IPS-15b (cell line): ENCODE data around the gene TCTN1.
"Not testable (repeated sequence)": the region's sequence is repeated elsewhere in the genome, so short reads cannot be mapped to it uniquely, and the experiment has no call there.

Experiments
- H3K27me3 ChIP-seq: one replicate; pipeline ENCODE4 v1.6.1; 2013; ENCODE audit warnings: low read length; ENCODE audit not compliant: control insufficient read depth, insufficient read depth
- H3K36me3 ChIP-seq: one replicate; pipeline ENCODE4 v1.6.1; 2013; ENCODE audit warnings: low read length; ENCODE audit not compliant: control insufficient read depth, insufficient read depth
- H3K4me1 ChIP-seq: one replicate; pipeline ENCODE4 v1.6.1; 2013; ENCODE audit warnings: mild to moderate bottlenecking, low read length; ENCODE audit not compliant: control insufficient read depth, insufficient read depth
- H3K4me3 ChIP-seq: one replicate; pipeline ENCODE4 v1.5.1; 2013; ENCODE audit warnings: low read depth, low read length
- H3K9ac ChIP-seq: one replicate; pipeline ENCODE4 v1.6.1; 2013; ENCODE audit warnings: low read depth, mild to moderate bottlenecking, low read length
- H3K9me3 ChIP-seq: one replicate; pipeline ENCODE4 v1.6.1; 2013; ENCODE audit warnings: mild to moderate bottlenecking, low read length; ENCODE audit not compliant: control insufficient read depth, insufficient read depth

TCTN1 gene

DNA sequence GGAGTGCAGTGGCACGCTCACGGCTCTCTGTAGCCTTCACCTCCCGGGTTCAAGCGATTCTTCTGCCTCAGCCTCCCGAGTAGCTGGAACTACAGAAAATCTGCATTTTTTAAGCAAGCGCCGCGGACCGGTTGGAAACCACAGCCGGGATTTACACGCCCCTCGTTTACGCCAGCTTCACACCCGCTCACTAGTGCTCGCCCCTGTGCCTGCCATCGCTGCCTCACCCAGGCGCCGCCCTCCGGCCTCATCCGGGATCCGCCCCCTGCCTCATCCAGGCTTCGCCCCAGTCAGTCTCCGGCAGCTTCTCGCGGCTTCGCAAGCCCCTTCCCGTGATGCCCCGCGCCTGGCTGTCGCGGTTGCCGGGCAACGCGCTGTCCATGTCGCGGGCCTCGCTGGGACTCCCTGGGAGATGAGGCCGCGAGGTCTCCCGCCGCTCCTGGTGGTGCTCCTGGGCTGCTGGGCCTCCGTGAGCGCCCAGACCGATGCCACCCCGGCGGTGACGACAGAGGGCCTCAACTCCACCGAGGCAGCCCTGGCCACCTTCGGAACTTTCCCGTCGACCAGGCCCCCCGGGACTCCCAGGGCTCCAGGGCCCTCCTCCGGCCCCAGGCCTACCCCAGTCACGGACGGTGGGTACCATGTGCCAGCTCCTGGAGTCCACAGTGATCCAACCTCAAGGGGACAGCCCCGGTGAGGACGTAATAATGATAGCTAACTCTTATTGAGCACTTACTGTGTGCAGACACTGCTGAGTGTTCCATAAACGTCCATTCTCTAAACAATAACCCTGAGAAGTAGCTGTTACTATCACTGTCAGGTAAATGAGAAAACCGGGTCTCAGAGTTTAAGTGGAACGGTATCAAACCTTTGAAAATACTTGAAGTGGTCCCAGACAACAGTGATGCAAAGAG lies at the start of gene TCTN1:
TSS of gene TCTN1 (plus strand) at position 359 of the 914 bp plus-strand sequence. CDS start at position 413, 54 bp downstream.
- H3K4me1 ChIP-seq: no peaks in the 10 kb centered on the region
- no peak within 1 kb of the TSS for H3K9ac ChIP-seq
- no peaks in the 10 kb centered on the region for H3K9me3 ChIP-seq
- H3K36me3 ChIP-seq: no peaks in the 10 kb centered on the region
- H3K27me3 ChIP-seq: no peaks in the 10 kb centered on the region
- H3K4me3 ChIP-seq: peak within 1 kb of the TSS; percentile 82

DNA sequence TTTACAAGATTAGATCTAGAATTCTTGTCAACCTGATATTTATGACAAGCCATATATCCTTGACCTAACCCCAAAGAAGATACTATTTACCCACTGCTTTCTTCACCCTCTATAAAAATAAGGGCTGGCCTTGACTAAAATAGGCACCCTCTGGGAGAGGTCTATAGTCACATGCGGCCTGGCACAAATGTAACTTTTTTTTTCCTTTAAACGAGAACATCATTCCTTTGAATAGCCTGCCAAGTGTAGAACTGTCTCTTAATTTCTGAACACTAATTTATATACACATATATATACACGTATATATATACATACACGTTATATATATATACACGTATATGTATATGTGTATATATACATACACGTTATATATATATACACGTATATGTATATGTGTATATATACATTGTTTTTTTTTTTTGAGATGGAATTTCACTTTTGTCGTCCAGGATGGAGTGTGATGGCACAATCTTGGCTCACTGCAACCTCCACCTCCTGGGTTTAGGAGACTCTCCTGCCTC lies 49.4 kb upstream of the TCTN1 start:
- Histone ChIP-seq H3K9ac (no peak overlapping the region), H3K4me1 (peaks cover 3% of the 10 kb centered on the region), H3K27me3 (no peaks in the 10 kb centered on the region), H3K36me3 (no peaks in the 10 kb centered on the region), H3K9me3 (no peaks in the 10 kb centered on the region), H3K4me3 (no peak overlapping the region)

DNA sequence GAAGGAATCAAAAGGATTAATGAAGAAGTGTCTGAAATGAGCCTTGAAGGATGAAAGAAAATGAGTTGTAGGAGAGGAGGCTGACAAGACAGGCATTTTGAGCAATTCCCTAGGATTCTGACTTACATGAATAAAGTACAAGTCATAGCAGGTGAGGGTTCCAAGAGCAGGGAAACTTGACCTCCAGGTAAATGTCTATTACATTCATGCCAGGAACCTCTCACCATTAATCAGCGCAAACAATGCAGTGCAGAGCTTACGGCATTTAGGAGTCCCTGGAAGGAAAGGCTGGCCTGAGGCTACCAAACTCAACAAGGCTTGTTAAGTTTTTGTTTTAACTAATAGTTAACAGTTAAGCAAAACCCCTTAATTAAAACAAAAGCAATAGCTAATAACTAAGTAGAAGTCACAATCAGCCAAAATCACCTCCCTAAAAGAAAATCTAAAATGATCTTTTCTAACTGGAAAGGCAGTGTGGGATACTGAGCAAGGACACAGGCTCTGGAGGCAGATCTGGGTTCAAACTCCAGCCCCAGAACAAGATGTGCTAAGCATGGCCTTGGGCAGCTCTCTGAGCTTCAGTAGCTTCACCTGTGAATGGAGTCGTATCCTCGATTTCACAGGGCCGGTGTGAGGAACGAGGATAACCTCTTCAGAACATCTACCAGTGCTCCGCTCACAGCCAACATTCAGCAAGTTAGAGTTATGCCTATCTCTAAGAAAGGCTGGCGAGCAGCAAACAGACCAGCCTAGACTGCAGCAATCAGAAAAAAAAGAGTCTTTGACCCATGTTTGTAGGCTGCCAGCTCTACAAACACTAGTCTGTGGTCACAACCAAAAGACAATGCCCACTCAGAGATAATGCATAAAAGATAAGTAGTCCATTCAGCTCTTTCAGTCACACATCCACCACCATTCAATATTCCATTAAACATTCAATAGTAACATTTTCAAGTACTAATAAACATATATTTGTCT lies 47.7 kb upstream of the TCTN1 start:
- no peak overlapping the region for H3K4me3 ChIP-seq
- peaks cover 3% of the 10 kb centered on the region for H3K4me1 ChIP-seq
- H3K9ac ChIP-seq: no peak overlapping the region
- H3K27me3 ChIP-seq: no peaks in the 10 kb centered on the region
- H3K36me3 ChIP-seq: no peaks in the 10 kb centered on the region
- H3K9me3 ChIP-seq: no peaks in the 10 kb centered on the region

DNA sequence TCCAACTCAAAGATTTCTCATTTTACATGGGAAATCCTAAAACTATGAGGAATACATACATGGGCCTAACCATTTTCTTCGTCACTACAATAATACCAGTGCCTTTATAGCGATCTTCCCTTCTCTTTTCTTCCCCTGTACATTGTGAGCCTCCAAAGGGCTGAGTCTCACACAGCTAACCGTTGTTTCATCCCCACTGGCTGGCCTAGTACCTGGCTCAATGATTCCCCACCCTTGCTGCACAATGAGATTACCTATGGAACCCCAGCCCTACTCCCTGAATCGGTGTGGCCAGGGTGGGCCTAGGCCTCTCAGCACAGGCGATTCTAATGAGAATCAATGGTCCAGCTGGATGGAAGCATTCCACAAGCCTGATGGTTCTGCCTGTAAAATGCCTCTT lies 46.9 kb upstream of the TCTN1 start:
- Histone ChIP-seq H3K4me3 (no peak overlapping the region), H3K9ac (no peak overlapping the region), H3K27me3 (no peaks in the 10 kb centered on the region), H3K36me3 (no peaks in the 10 kb centered on the region), H3K4me1 (peaks cover 3% of the 10 kb centered on the region), H3K9me3 (peaks cover 4% of the 10 kb centered on the region)

DNA sequence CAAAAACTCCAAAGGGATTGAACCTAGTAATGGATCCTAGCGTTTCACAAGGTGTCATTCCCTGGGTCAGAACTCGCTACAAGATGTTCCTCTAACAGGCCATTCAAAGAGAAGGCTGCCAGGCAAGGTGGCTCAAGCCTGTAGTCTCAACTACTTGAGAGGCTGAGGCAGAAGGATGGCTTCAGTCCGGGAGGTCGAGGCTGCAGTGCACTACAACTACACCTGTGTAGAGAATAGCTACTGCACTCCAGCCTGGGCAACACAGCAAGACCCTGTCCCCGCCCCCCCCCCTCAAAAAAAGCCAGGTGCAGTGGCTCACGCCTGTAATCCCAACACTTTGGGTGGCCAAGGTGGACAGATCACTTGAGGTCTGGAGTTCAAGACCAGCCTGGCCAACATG lies 45.2 kb upstream of the TCTN1 start:
- Histone ChIP-seq H3K4me1 (peaks cover 3% of the 10 kb centered on the region), H3K9ac (no peak overlapping the region), H3K9me3 (peaks cover 8% of the 10 kb centered on the region), H3K36me3 (no peaks in the 10 kb centered on the region), H3K4me3 (no peak overlapping the region), H3K27me3 (no peaks in the 10 kb centered on the region)

DNA sequence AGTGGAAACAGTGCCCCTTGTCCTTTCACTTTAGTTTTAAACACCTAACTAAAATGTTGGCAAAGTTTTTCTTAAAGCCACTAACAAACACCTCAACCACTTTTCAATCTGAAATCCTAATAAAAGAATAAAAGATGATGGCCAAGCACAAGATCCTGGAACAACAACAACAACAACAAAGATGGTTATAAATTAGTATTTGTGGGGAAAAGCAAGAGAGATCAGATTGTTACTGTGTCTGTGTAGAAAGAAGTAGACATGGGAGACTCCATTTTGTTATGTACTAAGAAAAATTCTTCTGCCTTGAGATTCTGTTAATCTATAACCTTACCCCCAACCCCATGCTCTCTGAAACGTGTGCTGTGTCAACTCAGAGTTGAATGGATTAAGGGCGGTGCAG lies 44.1 kb upstream of the TCTN1 start:
- not testable (repeated sequence) for H3K27me3 ChIP-seq, H3K4me3 ChIP-seq, H3K4me1 ChIP-seq, H3K9ac ChIP-seq, H3K9me3 ChIP-seq, H3K36me3 ChIP-seq

DNA sequence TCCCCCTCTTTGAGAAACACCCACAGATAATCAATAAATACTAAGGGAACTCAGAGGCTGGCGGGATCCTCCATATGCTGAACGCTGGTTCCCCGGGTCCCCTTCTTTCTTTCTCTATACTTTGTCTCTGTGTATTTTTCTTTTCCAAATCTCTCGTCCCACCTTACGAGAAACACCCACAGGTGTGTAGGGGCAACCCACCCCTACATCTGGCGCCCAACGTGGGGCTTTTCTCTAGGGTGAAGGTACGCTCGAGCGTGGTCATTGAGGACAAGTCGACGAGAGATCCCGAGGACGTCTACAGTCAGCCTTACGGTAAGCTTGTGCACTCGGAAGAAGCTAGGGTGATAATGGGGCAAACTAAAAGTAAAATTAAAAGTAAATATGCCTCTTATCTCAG lies 43.1 kb upstream of the TCTN1 start:
- H3K36me3 ChIP-seq, H3K9me3 ChIP-seq, H3K4me1 ChIP-seq, H3K9ac ChIP-seq, H3K4me3 ChIP-seq, H3K27me3 ChIP-seq: not testable (repeated sequence)

DNA sequence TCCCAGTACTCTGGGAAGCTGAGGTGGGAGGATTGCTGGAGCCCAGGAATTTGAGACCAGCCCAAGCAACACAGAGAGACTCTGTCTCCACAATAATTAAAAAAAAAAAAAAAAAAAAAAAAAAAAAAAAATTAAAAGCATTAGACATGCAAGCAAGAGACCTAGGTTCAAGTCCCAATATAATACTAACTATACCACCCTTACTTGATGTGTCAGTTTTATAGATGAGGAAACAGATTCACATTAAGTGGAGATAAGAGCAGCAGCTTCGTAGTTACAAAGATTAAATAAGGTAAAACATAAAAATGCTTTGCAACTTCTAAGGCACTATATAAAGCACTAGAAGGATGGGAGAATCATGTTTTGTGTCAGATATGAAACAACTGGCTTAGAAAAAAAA lies 39.9 kb upstream of the TCTN1 start:
- H3K4me3 ChIP-seq: no peak overlapping the region
- H3K9me3 ChIP-seq: peaks cover 8% of the 10 kb centered on the region
- no peaks in the 10 kb centered on the region for H3K27me3 ChIP-seq
- no peaks in the 10 kb centered on the region for H3K36me3 ChIP-seq
- no peak overlapping the region for H3K9ac ChIP-seq
- no peaks in the 10 kb centered on the region for H3K4me1 ChIP-seq

DNA sequence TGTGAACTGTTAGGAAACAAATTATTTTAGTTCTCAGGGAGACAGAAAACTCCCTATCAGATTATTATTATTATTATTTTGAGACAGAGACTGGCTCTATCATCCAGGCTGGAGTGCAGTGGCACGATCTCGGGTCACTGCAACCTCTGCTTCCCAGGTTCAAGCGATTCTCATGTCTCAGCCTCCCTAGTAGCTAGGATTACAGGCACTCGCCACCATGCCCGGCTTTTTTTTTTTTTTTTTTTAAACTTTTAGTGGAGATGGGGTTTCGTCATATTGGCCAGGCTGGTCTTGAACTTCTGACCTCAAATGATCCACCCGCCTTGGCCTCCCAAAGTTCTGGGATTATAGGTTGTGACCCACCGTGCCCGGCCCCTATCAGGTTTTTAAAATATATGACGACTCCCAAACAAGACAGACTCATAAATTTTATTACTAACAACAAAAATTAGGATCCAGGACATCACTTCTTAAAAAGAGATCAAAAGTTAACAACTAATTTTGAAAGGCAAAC lies 39.2 kb upstream of the TCTN1 start:
- not testable (repeated sequence) for H3K4me1 ChIP-seq, H3K27me3 ChIP-seq, H3K36me3 ChIP-seq, H3K9me3 ChIP-seq, H3K9ac ChIP-seq, H3K4me3 ChIP-seq

DNA sequence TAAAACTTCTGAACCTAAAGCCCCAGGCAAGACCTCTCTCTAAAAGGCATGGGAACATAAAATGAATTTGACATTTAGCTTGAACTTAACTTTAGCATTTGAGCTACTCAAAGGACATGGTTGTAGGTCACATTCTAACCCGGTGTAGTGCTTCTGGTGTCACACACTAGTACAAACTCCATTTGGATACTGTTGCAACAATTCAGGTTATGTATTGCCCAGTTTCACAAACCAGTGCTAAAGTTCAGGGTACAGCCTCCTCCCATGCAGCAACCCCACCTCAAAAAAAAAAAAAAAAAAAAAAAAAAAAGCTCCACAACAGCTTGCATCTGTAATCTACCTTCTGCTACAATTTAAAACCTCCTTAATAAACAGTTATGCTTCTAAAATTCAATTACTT lies 38.6 kb upstream of the TCTN1 start:
- no peak overlapping the region for H3K4me3 ChIP-seq
- H3K9me3 ChIP-seq: peaks cover 8% of the 10 kb centered on the region
- no peaks in the 10 kb centered on the region for H3K36me3 ChIP-seq
- H3K9ac ChIP-seq: no peak overlapping the region
- no peaks in the 10 kb centered on the region for H3K27me3 ChIP-seq
- peaks cover 5% of the 10 kb centered on the region for H3K4me1 ChIP-seq

DNA sequence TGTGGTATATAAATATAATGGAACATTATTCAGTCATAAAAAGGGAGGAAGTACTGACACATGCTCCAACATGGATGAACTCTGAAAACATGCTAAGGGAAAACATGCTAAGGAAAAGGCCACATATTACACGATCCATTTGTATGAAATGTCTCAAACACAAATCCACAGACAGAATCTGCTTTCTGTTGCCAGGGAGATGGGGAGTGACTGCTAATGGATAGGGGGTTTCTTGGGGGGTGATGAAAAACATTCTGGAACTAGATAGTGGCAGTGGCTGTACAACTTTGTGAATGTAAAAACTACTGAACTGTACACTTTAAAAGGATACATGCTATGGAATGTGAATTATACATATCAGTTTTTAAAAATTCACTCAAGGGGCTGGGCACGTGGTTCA lies 37.4 kb upstream of the TCTN1 start:
- peaks cover 6% of the 10 kb centered on the region for H3K9me3 ChIP-seq
- H3K9ac ChIP-seq: no peak overlapping the region
- no peaks in the 10 kb centered on the region for H3K36me3 ChIP-seq
- peaks cover 5% of the 10 kb centered on the region for H3K4me1 ChIP-seq
- no peak overlapping the region for H3K4me3 ChIP-seq
- H3K27me3 ChIP-seq: no peaks in the 10 kb centered on the region
